DMS153 treated with DMSO at 0.1 percent for 48 hours (cell line): ENCODE measurements around the gene CIT.
A peak's percentile ranks its signal among the peaks of the same experiment; 100 is the strongest.

Experiments
- DNase-seq: peaks from one replicate; lab custom pipeline; 2025; ENCODE audit not compliant: unreplicated experiment; lab: John Stamatoyannopoulos, UW

Gene CIT

DNA sequence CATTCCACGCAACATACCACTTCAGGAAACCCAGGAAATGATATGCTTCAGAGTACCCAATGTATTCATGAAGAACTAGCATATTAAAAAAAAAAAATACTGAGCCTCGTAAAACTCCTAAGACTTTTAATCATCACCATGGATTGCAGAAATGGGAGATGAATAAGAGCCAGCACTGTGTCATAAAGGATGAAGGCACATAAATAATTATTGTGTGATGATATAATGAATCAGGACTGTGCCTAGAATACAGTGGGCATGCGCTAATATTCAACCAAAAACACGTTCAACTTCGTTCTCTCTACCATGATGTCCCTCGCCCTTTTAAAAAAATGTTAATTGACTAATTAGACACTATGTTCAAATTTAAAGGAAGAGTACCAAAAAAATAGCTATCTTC is 68.7 kb downstream of the CIT start:
- no peak for DNase-seq

DNA sequence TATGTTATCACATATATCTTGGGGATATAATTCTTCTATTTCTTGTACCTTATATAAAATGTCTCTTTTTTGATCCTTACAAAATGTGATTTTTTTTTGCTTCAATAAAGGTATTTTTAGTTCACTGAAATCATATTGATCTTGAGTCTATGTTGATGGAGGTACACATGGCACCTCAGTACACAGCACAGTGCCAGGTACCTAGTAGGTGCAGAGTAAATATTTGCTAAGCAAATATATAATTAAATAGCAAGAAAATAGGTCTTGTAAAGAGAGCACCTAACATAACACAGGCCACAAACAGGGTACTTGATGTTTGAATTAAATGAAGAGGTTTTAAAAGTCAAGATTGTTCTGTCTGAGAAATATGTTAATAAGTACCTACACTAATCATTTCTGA is 69.7 kb downstream of the CIT start:
- DNase-seq, result peak; percentile 5

DNA sequence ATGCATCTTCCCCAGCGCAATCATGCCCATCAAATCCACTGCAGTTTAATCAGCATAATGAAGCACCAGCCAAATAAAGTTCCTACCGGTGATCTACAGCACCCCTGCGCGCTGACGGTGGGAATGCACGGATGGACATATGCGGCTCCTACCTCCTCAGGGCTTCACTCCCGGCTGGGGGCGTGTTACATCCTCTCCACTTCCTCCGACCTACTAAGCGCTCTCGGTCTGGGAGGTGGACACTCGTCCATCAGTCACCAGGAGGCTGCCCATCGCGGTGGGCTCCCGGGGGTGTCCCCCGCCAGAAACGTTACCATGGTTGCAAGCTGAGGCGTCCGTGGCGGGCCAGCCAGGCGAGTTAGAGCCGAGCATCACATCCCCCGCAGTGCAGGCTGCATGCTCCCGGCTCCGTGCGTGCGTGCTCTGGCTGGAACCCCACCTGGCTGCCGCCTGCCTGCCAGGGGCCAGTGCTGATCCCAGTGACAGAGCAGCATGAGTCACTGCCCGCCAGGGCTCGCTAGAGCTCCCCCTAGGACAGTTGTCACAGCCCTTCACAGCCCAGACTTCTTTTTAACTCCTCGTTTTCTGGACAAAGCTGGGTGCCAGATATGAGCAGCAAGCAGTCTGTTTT is 73.0 kb downstream of the CIT start:
- DNase-seq, result no peak

DNA sequence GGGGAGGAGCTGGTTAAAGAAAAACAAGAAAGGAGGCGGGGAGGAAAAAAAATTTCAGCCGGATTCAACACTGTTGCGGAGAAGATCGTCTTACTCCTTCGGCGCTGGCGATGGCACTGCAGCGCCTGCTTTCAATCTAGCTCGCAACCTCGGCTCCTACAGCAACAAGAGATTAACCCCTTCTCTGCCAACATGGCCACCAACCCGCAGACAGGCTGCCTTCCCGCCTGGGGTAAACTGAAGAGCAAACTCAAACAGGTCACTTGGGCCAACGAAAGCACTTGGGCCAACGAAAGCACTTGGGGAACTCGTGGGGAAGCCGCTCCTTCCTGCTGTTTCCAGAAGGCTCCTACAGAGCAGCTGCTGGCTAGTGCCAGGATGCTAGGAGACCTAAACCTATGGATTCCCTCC is 73.7 kb downstream of the CIT start:
- no peak for DNase-seq

DNA sequence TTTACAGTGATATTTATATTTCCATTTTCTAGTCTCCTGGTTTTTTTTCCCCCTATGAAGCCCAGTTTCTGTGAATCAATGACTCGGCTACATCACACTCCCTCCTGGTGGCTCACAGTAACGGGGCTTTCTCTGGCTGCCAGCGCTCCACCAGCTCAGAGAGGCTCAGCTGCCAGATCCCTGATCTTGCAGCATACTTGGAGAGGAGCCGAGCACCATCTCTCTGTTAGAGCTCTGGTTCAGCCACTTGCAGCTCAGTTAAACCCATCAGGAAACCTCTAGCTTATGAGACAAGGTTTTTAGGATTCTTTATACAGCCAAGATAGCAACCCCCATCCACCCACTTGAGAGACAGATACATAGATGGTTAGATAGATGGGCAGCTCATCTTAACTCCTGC is 74.6 kb downstream of the CIT start:
- no peak for DNase-seq

DNA sequence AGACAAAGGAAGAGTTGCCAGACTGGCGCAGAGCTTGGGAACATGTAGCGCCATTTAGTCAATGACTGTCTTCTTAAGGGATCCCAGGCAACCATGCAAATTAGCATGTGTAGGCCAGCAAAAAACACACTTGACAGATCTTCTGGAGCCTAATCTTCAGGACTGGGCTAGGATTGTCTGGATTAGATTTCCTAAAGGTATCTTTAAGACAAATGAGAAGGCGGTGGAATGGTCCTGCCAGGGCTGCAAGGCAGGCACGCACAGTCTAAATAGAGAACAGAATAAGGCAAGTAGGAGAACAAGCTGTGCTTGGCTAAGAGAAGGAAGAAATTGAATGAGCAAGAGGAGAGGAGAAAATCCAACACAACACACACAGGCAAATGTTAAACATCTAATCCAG is 80.0 kb downstream of the CIT start:
- no peak for DNase-seq

DNA sequence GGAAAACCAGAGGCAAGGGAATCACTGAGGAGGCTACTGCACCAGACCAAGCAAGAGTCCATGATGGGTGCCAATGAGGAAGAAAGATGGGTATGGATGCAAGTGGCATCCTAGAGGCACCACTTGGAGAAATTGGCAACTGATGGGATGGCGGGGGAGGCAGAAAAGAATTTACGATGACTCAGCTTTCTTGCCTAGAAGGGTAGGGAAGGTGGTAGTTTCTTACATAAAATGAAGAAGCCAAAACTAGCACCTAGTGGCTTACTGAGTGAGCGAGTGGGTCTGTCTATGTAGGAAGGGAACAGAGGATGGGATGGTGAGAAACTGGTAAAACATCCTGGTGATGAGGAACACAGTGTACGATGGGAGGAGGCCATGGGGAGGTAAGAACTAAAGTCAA is 80.8 kb downstream of the CIT start:
- no peak for DNase-seq

DNA sequence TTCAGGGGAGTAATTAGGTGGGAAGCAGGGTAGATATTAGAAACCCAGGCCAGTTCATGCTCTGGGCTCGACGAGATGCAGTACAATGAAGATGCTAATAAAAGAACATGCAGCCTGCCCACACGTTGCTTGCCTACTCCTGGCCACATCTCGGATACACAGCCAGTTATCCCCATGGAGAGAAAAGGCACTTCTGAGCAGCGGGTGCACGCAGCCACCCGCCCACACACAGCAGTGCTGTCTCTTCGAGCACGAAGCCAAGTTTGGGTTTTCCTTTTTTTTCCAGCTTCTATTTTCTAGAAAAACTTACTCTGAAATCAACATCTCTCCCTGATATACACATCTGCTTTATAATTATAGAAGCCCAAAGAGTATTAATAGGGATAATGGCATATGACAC is 85.7 kb downstream of the CIT start:
- DNase-seq, result no peak

DNA sequence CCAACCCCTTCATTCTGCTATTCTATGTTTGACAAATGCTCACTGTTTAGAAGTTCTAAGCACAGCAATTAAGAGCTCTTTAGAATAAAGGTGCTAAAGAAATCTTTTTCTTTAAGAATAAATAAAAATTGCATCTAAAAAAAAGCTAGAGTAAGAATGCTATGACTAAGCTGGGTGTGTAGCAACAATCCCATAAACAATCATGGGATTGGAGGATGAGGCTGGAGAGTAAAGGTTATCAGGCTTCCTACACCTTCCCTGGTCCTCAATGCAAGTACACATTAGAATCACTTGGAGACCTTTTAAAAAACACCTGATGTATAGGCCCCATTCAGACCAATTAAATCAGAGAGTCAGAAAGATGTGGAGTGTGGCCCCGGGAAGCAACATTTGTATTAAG is 88.3 kb downstream of the CIT start:
- DNase-seq, result no peak

DNA sequence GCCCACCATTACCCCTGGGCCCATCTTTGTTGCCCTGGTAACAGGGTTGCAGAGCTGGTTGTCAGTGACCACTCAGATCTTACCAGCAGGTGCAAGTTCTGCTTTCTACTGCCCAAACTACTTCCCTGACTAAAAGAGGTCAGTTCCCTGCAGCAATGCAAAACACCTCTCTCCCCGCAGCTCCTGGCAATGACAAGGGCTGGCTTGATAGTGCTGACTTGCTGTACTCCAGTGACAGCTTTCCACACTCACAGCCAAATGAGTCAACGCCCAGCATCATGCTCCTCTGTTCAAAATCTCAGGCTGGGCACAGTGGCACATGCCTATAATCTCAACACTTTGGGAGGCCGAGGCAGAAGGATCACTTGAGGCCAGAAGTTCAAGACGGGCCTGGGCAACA is 90.6 kb downstream of the CIT start:
- DNase-seq, result no peak

DNA sequence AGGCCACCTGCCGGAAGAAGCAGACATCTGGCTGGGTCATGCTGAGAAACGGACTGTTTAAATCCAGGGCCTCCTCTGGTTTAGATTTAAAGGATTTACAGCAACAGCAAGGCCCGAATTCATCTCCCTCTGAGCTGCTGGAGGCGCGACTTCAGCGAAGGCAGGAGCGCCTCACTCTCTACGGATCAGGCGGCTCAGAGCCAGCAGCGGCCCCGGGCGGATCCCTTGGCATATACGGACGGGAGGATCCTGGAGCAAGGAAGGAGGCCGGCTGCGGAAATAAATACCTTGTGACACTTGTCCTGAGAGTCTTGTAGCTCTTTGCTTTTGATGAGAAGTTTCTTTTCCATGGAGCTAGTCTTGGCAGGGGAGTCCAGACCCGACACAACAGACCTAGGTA is 92.4 kb downstream of the CIT start:
- no peak for DNase-seq

DNA sequence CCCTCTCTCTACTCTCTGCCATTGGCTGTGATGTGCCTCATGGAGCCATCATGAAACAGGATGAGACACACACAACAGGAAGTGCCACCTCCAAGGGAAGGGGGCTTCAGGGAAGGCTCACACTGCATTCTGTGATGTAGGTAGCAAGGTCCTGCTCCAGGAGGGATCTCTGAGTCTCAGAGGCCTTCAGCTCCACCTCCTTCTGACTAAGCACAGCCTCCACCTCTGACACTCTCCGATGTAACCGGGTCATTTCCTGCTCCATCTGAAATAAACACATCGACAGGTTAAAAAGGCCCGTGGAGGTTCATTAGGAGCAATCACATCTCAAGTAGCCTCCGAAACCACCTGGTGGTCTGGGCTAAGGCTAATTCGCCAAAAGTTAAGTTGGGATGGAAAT is 93.3 kb downstream of the CIT start:
- no peak for DNase-seq

DNA sequence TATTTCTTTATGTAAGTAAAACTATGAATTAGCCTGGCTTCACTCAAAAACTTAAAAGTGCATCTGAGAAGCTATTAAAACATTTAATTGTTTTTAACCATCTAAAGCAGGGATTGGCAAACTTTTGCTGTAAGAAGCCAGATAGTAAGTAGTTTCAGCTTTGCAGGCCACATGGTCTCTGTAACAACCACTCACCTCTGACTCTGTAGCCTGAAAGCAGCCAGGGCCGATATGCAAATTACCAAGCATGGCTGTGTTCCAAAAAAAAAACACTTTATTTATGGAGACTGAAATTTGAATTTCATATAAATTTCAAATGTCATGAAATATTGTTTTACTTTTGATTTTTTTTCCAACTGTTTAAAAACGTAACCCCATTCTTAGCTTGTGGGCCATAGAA is 95.3 kb downstream of the CIT start:
- DNase-seq, result no peak

DNA sequence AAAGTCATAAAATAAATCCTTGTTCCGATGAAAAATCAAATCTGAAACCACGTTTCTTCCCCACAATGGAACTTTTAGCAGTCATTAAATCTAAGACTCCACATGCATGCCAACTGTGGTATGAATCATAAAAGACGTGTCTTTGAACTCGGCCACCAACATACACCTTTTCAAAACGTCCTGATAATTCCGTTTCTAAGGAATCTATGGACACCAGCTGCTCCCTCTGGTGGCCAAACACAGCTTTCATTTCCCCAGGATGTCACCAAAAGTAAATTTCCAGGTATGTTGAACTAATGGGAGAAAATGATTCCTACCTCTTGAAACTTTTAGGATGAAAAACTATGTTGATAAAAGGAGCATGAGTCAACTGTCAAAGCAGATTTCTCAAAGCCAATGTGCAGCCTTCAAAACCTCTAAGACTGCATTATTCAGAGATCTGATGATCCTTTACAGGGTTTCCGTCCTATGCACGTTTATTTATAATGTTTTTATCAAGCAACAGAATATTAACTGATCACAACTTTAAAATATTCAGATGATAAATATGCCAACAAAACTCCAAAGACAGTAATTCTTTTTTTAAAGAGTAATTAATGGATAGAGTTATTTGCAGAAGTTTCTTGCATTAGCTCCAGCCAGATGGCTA is 96.2 kb downstream of the CIT start:
- DNase-seq, result peak; percentile 15

DNA sequence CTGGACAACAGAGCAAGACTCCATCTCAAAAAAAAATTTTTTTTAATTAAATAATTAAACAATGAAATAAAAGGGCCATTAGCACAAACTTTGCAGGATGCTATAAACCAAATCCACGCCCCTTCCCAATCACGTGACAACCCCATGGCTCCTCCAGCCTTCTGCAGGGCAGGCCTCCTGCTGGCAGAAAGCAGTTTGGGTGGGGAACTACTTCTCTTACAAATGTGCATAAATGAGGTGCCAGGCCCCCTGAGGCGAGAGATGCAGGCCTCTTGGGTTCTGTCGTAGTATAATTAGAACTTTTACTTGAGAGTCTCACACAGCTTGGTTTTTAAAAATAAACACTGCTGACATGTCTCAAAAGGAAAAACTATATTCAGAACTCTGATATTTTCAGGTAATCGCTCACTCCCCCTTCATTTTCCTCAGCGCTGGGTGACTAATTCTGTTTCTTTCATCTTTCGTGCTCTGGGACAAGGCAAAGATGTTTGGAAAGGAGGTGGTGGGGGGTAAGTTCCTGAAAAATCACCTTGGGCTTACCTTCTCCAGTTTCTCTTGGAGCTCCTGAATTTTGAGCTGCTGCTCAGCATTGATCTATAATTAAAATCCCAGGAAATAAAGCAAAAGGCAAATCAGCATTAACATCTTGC is 101.7 kb downstream of the CIT start:
- no peak for DNase-seq

DNA sequence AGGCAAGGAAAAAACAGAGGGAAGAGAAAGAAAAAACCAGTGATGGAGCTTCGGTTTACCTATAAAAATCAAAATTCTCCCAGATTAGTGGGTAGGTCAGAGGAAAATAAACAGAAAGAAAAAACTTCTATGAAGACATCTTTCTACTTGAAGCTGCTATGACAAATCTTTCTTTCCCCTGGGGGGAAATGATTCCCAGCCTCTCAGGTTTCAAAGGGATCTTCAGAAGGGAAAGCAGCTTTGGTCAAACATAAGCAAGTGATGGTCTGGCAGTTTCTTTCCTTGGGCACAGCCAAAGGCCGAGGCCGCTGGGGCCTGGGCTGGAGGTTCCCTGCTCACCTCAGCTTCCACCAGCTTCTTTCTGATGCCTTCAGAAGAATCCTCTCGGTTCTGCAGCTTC is 104.7 kb downstream of the CIT start:
- no peak for DNase-seq

DNA sequence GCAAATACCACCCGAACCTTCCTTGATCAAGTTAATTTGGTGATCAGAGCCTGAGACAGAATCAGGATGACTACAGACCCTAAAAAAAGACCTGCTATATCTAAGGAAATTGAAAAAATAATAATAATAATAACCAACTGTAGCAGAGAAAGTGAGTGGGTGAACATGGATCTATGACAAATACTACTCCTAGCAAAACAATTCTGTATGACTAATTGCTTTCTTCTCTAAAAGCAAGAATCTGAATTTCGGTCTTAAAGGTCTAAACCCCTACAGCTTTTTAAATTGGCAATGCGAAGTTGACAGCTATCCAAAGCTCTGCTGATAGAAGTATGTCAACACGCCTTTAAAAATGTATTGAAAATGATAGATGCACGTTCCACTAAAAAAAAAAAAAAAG is 107.0 kb downstream of the CIT start:
- no peak for DNase-seq

DNA sequence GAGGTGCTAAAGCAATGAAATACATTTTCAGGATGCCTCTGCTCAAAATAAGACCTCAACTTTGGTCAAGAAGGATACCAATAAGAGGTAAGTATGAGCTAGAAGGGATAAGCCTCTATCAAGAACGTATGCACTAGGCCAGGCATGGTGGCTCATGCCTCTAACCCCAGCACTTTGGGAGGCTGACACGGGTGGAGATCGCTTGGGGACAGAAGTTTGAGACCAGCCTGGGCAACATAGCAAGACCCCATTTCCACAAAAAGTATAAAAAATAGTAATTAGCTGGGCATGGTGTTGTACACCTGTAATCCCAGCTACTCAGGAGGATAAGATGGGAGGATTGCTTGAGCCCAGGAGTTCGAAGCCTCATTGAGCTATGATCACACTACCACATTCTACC is 114.5 kb downstream of the CIT start:
- DNase-seq, result no peak

DNA sequence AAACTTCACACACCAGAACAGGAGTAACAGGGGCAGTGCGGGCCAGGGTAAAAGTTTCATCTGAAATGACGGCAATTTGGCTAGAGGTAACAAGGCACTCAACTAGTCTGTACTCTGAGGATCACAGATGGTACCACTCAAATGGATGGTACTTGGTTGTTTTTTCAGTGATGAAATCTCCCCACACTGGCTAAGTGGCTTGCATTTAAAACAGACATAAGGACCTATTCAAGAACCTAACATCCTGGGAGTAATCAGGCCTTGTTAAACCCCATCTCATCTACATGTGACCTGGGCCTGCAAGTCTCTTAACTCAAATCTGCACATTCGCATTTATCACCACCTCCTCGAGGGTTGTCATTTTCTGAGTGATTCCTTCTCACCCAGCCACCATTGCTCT is 118.4 kb downstream of the CIT start:
- DNase-seq, result no peak

DNA sequence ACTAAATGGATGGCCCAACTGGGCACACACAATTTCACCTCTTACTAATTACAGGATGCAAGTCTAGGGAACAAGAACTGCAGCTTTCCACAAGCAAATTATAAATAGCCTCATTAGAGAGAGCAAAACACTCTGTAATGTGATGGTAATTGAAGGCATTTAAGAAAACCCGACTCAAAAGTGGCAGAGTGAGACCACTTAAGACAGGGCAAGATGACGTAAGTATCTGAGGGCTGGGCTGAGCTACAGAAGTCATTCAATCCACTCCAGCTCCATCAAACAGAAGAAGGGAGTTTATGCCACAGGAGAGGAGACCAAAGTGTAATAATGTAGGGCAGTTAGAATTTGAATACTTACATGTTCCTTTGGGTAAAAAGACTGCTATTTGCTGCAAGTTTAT is 118.9 kb downstream of the CIT start:
- DNase-seq, result no peak

DNA sequence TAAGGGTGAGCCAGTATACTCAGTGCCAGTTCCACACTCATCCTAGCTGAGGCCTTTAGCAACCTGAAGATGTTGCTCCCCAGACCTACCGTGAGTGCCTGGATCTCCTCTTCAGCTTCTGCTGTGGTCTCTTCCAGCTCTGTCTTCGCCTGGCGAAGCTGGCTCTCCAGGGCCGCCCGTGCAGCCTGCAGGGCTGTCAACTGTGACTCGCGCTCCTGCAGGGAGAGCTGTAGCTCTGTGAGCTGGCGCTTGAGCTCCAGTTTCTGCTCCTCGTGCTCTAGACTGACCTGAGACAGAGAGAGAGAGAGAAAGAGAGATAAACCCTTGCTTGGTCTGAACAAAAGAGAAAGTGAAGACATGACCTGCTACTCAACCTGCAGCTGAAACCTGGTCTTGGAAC is 125.2 kb downstream of the CIT start:
- DNase-seq, result no peak

DNA sequence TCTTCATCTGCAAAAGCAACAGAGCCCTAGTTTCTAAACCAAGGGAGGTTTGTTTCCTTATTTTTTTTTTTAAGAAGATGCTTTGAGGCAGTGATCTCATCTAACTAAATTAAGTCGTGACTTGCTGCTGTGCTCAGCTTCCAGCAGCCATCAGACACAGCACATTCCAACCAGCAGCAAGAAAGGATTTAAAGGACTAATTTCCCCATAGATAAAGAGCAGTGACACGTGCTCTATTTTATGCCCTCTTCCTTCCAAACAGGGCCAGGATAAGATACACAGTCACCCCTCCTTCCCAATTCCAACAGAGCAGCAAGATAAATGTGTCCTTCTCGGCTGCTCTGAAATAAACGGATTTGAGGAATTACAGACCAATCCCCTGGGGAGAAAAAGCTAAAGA is 127.5 kb downstream of the CIT start:
- DNase-seq, result no peak

DNA sequence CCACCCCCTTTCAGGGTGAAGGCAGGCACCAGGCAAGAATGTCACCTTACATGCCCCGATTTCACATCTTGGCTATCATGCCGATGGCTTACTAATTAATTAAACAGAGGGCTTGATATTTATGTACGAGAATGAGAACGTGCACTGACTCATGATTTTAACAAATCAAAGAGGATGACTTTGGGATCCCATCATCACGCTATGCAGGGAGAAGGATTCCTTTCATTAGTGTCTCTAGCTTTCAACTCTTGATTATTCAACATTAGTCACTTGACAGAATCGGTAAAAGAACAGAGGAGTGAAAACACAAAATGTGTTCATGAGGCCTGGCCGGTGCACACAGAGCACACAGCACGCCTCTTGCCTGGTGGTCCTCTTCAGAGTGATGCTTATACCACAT is 128.6 kb downstream of the CIT start:
- no peak for DNase-seq
